ENCODE results near the gene CD99L2.

- no peak for TF ChIP-seq CTCF (conservative IDR thresholded peaks at IDR 0.05; ENCODE audit: low read length)
- no peak for TF ChIP-seq EZH2phosphoT487 (IDR thresholded peaks at IDR 0.05; ENCODE audit: borderline replicate concordance)
Measured at GRCh38 chrX:150919401-150919800, 20.9 kb upstream of the CD99L2 start.

All from Loucy (cell line).